Measurements from ENCODE around the gene BLVRA.
"Not testable (repeated sequence)": the region's sequence is repeated elsewhere in the genome, so short reads cannot be mapped to it uniquely, and the experiment has no call there.

BLVRA gene, protein sequence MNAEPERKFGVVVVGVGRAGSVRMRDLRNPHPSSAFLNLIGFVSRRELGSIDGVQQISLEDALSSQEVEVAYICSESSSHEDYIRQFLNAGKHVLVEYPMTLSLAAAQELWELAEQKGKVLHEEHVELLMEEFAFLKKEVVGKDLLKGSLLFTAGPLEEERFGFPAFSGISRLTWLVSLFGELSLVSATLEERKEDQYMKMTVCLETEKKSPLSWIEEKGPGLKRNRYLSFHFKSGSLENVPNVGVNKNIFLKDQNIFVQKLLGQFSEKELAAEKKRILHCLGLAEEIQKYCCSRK

DNA sequence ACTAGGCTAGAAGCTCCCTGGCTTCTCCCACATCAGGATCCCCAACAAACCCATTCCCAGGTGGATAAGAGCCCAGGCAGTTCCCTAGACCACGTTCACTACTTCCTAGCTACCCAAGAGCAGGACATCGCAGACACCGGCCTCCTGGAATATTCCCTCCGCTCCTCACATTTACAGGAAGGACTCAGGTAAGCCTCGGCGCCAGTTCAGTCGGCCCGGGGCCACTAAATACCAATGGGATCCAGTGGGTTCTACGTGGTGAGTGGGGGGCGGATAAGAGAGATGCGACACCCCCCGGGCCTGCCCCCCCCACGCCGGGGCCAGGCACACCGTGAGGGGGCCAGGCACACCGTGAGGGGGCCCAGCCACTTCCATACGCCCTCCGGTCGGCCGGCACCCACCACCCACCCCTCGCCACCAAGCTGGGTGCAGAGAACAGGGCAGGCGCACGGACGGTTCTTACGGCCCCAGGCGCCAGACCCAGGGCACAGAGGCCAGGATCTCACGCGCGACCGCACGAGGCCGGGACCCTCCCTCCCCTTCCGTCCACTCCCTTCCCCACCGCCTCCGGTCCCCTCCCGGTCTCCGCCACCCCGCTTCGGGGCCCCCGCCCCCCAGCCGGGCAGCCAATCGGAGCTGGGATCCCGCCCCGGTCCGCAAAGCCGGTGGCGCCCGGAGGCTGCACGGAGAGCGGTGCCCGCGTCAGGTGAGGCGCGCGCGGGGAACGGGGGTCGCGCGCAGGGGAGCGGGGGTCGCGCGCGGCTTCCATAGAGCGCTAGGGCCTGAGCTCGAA, at the start of gene BLVRA:
Gene BLVRA, plus strand, starts transcription at position 652 of the 793 bp plus-strand sequence. CDS start 12,479 bp downstream, outside the sequence.
- DNase-seq (ENCODE audit: low spot score), result peak; percentile 50

DNA sequence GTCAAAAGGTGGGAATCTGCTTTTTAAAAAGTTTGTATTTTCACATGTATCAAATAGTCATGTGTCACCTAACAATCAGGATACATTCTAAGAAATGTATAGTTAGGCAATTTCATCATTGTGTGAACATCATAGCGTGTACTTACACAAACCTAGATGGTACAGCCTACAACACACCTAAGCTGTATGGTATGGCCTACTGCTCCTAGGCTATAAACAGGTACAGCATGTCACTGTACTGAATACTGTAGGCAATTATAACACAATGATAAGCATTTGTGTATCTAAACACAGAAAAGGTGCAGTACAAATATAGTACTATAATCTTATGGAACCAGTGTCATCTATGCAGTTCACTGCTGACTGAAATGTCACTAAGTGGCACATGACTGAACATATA, 47.0 kb upstream of the BLVRA start:
- no peak for DNase-seq (ENCODE audit: low spot score)

DNA sequence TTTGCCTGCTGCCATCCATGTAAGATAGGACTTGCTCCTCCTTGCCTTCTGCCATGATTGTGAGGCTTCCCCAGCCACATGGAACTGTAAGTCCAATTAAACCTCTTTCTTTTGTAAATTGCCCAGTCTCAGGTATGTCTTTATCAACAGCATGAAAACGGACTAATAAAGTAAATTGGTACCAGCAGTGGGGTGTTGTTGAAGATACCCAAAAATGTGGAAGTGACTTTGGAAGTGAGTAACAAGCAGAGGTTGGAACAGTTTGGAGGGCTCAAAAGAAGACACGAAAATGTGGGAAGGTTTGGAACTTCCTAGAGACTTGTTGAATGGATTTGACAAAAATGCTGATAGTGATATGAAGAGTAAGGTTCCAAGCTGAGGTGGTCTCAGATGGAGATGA, 42.5 kb upstream of the BLVRA start:
- DNase-seq (ENCODE audit: low spot score), result not testable (repeated sequence)

DNA sequence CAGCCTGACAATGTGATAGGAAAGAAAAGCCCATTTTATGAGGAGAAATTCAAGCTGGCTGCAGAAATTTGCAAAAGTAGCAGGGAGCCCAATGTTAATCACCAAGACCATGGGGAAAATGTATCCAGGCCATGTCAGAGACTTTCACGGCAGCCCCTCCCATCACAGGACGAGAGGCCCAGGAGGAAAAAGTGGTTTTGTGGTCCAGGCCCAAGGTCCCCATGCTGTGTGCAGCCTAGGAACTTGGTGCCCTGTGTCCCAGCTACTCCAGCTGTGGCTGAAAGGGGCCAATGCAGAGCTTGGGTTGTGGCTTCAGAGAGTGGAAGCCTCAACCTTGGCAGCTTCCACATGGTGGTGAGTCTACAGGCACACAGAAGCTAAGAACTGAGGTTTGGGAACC, 41.9 kb upstream of the BLVRA start:
- no peak for DNase-seq (ENCODE audit: low spot score)

DNA sequence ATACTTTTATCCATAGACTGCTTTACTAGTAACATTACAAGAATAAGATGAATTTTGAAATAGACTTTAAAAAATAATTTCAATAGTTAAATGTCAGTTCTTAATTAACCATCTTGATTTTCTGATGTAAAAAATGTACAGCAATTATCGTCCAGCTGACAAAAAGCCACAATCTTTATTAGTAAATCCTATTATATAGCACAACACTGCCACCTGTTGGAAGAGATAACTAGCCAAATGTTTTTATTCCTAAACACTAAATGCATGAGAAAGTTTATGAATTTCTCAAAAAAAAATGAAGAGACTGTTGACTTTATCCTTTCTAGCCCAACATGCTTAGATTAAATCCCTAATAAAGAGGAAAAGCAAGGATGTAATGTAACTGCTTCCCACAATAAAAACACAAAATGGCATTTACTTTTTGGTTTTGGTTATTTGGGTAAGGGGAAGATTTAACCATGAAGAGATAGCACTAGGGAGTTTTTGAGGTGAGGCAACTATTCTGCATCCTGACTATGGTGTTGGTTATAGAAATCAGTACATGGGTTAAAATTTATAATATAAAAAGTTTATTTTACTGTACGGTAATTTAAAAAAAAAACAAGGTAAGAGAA, 37.2 kb upstream of the BLVRA start:
- peak; percentile 81 for DNase-seq (ENCODE audit: low spot score)

DNA sequence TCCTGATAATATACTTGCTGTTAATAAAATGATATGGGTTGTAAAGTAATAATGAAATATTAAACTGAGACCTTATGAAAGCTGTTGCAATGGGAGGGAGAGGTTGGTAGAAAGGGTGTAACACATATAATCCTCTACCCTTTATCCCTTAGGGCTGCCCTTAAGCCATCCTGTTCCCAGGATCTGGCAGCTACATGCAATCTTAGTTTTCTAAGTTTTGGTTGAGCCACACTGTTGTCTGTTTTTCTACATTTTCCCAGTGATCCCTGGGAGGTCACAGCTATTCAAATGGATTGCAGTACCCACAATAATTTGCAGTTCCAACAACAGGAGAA, 35.5 kb upstream of the BLVRA start:
- DNase-seq (ENCODE audit: low spot score), result no peak

DNA sequence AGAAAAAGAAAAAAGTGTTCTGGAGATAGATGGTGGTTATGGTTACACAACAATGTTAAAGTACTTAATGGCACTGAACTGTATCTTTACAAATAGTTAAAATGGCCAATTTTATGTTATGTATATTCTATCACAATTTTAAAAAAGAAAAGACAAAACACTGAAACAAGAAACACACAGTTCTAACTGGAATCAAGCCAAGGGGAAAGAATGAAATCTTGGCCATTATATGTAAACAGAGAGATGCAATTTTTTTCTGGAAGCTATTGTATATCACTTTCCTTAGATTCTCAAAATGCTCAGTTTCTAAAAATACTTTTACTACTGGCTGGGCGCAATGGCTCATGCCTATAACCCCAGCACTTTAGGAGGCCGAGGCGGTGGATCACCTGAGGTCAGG, 33.2 kb upstream of the BLVRA start:
- no peak for DNase-seq (ENCODE audit: low spot score)

DNA sequence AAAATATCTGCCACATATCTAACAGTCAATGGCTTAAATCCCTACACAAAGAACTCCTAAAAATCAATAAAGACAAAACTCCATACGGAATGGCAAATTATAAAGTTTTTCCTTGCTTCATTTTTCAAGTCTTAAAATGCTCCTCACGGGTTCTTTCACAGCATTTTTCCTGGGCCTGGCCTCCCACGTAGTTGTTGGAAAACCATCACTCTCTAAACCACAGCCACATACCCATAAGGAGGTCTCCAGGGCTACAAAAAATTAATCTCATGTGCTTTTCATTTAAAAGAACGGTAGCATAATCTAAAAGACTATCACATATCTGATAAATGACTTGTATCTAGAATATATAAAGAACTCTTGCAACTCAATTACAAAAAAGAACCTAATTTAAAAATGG, 32.0 kb upstream of the BLVRA start:
- DNase-seq (ENCODE audit: low spot score), result no peak

DNA sequence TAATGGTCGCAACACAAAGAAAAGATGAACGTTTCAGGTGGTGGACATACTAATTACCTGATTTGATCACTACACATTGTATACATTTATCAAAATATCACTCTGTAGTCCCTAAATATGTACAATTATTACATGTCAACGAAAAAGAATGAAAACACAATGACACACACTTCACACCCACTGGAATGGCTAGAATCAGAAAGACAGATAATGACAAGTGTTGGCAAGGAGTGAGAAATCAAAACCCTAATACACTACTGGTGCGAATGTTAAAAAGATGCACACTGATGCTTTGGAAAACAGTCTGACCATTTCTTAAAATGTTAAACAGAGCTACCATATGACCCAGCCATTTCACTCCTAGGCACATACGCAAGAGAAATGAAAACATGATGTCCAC, 31.5 kb upstream of the BLVRA start:
- no peak for DNase-seq (ENCODE audit: low spot score)

DNA sequence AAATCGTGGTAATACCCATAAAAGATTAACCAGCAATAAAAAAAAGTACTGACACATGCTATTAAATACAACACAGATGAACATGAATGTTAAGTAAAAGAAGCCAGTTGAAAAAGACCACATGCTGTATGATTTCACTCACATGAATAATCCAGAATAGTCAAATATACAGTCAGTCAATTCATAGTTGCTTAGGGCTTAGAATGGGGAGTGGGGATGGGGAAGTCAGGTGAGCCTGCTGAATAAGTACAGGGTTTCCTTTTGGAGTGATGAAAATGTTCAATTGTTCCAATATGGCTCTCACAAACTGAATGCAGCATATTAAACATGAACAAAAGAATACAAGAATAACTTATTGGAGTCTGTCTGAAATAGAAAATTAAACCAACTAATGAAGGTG, 31.0 kb upstream of the BLVRA start:
- no peak for DNase-seq (ENCODE audit: low spot score)

DNA sequence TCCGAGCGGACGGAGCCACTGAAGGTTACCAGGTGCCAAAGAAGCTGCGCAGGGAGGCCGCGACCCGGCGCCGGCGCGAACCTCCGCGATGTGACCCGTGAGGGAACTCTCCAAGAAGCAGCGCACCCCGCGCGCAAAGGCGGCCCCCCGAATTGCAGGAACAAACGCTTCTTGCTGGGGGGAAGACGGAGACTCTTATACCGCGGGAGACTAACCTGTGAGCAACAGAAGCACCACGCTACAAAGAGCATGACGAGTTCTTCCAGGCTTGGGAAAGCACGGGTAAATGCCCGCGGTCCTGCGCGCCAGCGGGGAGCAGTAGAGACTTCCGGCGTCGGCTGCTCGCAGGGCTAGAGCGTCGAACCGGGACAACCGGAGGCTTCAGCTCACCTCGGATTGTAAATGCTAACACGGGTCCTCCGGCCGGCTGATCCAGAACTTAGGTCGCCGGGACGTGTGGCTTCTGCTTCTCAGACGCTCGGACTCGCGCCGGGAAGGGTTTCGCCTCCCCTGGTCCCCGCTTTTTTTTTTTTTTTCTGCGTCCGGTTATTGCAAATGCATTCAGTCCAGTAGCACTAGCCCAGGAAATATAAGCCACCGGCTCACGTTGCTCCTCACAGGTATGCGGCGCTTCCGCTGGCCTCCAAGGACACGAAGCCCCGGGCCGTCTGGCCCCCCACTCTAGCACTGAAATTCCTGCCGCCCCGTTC, 29.1 kb upstream of the BLVRA start, which contains the start of gene COA1:
Gene COA1, minus strand, starts transcription at position 310 of the 710 bp plus-strand sequence. CDS start 80,909 bp downstream, outside the sequence.
- peak; percentile 86 for DNase-seq (ENCODE audit: low spot score)

DNA sequence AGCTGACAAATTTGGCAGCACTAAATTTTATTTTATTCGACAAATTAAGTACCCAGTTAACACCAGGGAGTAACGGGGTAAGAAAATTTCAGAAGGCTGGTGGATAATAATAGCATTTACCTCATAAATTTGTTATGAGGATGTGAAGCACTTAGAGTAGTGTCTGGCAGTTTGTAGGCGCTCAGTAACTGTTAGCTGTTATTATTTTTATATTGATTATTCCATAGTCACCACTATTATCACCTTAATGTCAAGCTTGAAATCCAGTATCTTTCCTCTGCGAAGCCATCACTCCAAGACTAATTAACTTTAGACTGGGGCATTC, 28.6 kb upstream of the BLVRA start:
- DNase-seq (ENCODE audit: low spot score), result no peak

DNA sequence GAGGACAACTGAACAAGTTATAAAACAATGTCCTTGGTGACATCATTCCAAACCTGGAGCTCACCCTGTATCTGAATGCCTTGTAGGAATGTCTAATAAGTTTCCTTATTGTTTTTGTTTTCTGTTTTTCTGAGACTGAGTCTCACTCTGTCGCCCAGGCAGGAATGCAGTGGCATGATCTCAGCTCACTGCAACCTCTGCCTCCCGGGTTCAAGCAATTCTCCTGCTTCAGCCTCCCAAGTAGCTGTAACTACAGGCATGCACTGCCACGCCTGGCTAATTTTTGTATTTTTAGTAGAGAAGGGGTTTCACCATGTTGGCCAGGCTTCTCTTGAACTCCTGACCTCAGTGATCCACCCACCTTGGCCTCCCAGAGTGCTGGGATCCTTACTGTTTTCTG, 27.0 kb upstream of the BLVRA start:
- not testable (repeated sequence) for DNase-seq (ENCODE audit: low spot score)

DNA sequence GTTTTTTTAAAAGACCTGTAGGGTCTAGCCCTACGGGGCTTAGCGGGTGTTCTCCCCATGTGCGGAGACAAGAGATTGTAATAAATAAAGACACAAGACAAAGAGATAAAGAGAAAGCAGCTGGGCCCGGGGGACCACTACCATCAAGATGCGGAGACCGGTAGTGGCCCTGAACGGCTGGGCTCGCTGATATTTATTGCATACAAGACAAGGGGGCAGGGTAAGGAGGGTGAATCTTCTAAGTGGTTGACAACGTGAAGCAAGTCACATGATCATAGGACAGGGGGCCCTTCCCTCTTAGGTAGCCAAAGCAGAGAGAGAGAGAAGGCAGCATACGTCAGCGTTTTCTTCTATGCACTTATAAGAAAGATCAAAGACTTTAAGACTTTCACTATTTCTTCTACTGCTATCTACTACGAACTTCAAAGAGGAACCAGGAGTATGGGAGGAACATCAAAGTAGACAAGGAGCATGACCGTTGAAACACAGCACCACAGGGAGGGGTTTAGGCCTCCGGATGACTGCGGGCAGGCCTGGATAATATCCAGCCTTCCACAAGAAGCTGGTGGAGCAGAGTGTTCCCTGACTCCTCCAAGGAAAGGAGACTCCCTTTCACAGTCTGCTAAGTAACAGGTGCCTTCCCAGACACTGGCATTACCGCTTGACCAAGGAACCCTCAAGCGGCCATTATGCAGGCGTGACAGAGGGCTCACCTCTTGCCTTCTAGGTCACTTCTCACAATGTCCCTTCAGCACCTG, 23.7 kb upstream of the BLVRA start:
- not testable (repeated sequence) for DNase-seq (ENCODE audit: low spot score)

DNA sequence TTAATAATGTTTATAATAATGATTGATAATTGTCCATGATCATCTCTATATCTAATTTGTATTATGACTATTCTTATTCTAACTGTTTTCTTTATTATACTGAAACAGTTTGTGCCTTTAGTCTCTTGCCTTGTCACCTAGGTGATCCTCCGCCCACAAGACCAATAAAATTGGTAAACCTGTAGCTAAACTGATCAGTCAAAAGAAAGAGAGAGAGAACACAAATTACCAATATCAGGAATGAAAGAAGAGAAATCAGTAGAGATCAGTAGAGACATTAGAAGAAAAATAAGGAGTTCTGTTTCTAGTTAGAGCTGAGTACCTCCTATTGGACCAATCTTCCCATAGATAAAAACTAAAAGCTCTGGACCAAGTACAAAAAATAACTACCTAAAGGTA, 23.1 kb upstream of the BLVRA start:
- no peak for DNase-seq (ENCODE audit: low spot score)

DNA sequence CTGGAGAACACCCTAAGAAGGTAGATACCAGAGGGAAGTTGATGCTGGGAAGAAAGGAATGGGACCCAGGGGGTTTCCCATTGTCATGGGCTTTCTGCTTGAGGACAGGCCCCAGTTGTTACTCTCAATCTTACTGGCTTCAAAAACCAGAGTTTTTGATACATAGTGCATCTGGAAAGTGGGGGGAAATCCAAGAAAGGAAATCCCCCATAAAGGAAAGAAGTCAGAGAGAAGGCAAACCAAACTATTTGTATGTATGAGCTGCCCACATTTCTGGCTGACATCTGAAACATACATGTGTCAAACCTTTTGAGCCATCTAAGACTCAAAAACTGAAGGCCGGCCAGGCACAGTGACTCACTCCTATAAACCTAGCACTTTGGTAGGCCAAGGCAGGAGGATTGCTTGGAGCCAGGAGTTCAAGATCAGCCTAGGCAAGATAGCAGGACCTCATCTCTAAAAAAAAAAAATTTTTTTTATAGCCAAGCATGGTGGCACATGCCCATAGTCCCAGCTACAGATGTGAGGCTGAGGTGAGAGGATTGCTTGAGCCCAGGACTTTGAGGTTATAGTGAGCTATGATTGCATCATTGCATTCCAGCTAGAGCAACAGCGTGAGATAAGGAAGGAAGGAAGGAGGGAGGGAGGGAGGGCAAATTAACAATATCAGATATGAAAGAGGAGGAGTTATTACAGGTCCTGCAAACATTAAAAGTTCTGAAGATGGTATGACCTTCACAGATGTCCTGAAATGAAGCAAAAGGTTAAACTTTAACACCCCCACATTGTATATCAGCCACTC, 22.5 kb upstream of the BLVRA start:
- DNase-seq (ENCODE audit: low spot score), result peak; percentile 31

DNA sequence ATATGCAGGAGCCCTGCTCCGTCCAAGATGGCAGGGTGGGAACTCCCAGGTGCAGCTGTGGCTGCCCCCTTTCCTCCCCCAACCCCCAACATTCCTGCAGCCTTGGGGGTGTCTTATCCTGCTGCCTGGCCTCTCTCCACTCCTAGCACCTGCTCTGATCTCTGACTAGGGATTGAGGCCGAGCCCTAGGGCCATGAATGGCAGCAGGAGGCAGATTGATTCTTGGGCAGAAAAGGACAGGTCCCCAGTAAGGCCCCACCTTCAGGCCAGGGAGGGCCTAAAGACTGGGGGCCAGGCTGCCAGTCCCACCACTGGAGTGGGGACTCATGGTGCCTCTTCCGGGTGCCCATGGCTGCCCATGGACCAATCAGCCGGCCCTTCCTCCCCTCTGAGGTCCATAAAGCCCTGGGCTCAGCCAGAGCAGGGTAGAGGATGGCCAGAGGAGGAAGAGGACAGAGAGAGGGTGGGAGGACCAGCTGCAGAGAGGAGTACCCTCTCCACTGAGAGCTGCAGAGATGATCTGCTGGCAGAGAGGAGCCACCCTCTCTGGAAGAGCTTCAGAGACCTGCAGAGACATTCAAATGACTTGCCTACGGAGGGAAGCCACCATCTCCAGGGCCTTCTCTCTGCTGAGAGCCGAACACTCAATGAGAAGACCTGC, 20.9 kb upstream of the BLVRA start:
- DNase-seq (ENCODE audit: low spot score), result no peak

DNA sequence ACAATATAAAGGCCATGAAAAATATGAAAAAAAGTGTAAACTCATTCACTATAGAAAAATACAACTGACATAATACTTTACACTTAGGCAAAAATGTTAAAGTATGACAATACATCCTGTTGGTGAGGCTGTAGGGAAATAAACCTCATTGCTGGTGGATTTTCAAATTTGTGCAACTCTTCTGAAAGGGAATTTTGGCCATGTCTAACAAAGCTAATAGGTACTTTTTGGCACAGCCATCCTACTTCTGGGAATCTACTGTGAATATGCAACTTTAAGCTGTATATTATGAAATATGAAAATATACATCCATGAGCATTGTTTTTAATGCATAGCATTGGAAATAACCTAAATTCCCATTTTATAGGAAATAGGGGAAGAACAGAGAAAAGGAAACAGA, 15.8 kb upstream of the BLVRA start:
- DNase-seq (ENCODE audit: low spot score), result no peak

DNA sequence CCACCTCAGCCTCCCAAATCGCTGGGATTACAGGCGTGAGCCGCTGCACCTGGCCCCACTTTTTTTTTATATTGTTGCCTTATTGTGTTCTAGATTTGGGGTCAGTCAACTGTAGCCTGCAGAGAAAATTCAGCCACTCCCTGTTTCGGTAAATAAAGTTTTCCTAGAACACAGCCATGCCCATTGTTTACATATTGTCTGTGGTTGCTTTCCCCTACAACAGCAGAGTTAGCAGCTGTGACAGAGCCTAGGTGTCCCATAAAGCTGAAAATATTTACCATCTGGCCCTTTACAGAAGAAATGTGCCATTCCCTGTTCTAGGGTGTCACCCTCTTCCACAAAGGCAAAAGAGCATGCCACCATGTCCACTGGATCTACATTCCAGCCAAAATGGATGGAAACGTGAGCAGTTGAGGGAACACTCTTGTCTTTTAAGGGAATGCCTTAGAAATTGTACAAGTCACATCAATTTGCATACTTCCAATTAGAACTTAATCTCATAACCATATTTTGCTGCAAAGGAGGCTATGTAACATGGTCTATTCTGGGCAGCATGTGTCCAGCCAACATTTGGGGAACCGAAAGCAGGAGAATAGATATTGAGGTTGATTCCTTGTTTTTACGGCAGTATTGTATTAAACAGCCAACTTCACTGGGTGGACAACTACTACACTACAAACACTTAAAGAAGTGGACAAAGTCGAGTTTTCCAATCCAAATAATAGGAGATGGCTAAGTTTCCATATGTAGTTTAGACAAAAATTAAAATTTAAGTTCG, 11.0 kb upstream of the BLVRA start:
- DNase-seq (ENCODE audit: low spot score), result no peak
